Raji (cell line): ENCODE results near the gene LAMB3.

ENCODE experiments used
- POLR2A ChIP-seq: IDR thresholded peaks from 2 replicates; pipeline ENCODE4 v1.6.1; 2011; ENCODE audit warnings: low read depth, low read length, control low read depth; ENCODE audit not compliant: insufficient read depth

LAMB3 gene

DNA sequence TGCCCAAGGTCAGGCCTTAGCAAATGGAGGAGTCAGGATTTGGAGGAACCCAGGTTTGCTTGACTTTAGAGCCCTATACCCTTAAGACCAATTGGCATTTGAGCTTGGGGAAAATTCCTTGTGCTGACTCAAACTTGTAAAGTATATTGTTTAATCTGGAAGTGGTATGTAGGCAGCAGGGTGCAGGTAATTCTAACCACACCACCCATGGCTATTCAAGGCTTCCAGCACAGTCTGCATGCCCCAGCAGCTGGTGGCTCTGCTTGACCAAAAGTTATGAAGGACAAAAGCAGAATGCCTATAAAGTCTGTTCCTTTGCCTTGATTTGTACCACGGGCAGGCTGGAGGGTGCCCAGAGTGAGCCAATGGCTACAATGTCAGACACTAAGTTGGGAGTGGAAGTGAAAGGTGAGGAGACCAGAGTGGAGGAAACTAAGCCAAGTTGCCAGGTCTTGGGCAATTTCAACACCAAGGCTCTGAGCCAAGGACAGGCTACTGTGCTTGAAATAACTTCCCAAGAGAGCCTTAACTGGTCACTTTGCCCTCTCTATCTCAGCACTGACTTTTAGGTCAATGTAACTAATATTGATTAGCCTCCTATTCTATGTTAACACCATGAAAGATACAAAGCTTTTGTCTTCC, 18.3 kb upstream of the LAMB3 start:
- TF ChIP-seq POLR2A: no peak

DNA sequence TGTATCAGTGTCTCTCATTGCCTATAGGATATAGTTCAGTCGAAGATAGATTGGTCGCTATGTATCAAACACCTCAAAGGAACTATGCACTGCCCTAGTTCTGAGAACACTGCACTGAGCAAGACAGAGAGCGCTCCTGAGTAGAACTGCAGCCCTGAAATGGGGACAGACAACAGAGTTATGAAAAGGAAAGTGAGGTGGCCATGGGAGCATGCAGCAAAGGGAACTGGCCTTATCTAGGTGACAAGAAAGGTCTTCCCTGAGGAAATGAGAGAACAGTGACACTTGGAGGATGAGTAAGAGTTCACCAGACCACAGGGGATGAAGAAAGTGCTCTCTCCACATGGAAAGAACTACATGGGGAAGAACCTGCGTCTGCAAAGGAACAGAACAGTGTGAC, 15.5 kb upstream of the LAMB3 start:
- no peak for TF ChIP-seq POLR2A

DNA sequence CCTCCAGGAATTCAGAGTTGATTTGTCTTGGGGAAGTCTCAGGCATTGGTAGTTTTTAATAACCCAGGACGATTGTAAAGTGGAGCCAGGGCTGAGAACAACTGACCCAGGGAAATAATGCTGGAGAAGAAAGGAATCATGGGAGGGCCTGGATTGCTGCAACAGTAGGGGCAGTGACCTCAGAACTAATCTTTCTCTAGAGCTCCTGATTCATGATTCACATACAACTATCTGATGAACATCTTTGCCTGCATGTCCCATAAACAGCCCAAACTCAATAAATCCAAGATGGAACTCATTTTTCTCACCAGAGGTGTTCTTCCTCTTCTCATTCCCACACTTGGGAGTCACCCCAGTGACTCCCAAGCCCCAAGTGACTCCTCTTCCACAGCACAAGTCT, 14.9 kb upstream of the LAMB3 start:
- no peak for TF ChIP-seq POLR2A

DNA sequence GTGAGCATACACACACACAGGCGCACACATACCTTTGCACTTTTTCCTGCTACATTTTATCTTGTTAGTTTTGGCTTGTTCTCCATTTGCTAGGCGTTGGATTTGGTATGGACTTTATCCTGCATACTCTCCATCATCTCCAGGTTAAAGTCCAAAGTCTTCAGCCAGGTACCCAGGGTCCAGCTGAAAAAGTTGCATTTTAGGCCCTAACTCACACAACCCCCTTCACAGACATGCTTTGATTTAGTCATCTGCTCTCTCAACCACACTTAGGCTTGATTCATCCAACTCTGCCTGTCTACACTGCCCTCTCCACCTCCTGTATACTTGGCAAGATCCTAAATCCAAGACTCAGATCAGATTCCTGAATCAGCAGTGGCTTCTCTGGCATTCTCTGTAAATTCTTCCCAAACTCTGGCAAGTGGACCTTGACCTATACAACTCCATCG, 10.7 kb upstream of the LAMB3 start:
- no peak for TF ChIP-seq POLR2A

DNA sequence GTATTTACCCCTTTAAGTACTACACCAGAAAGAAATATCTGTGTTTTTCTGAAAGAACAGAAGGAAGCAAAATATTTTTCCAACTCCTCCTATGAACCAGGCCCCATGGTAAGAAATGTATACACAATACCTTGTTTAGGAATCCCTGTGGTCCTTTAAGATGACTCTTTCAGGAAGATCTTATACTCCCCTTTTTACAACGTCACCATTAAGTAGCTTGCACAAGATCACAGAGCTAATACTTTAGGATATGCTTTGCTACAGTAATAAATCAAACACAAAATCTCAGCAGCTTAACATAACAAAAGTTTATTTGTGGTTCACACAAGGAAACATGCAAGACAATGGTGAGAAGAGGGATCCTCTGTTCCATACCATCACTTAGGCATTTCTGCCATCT, 8.8 kb upstream of the LAMB3 start:
- no peak for TF ChIP-seq POLR2A

DNA sequence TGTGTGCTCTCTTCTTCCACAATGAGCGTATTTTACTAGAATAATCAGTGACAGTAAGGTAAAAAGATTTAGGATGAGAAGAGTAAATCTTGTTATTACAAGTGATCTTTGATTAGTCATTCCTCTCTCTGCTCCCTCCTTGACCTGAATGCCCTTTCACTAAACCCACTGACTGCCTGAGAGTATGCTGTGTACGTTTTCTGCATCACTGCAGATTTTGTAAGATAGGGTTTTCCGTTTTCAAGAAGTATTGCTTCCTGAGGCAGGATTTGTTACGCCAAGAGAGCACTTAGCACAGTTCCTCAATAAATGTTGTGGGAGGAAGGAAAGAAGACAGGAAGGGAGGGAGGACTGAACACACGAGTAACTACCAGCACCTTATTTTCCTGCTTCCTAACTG, 7.7 kb upstream of the LAMB3 start:
- no peak for TF ChIP-seq POLR2A

DNA sequence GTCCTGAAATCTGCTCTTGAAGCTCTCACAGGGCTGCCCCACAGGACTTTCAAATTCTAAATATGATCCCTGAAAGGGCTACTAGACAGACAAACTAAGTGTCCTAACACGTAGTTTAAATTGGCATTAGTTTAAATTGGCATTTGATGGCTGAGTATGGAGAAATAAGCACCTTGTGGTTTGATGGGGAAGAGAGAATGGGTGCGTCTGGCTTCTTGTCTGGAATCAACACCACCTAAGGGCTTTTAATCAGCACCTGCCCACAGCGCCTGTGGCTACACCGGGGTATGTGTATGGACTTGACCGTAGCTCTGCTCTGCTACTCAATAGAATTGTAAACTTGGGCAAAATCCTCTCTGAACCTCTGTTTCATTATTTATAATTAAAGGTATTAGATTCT, 5.7 kb upstream of the LAMB3 start:
- no peak for TF ChIP-seq POLR2A

DNA sequence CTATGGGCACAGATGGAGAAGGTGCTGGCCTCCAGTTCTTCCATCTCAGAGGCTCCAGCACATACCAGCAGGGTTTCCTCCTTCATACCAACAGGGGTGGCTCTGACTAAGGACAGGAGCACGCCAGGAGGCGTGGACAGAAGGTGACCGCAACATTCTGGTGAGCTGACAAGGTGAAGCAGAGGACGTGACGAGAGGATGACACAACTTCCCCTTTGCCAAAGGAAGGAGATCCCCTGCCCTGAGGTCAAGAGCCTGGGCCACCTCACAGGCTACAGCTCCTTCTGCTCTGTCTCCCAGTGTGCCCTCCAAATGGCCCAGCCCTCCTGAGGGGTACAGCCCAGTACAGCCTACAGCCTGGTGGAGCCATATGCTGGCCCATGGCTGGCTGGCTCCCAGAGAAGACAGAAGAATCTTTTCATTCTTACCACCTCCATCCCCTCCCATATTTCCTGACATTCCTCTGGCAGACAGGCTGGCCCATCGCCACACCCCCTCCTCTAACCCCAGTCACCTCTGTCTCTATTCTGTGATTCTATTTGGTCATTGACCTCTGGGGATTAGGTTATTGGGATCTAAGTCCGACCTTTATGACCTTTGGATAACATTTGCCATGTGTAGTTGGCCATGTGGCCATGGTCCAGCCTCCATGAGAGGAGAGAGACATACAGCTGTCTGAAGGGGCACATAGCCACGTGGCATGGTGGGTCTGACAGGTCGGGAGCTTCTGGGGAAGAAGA, 5.1 kb upstream of the LAMB3 start:
- no peak for TF ChIP-seq POLR2A

DNA sequence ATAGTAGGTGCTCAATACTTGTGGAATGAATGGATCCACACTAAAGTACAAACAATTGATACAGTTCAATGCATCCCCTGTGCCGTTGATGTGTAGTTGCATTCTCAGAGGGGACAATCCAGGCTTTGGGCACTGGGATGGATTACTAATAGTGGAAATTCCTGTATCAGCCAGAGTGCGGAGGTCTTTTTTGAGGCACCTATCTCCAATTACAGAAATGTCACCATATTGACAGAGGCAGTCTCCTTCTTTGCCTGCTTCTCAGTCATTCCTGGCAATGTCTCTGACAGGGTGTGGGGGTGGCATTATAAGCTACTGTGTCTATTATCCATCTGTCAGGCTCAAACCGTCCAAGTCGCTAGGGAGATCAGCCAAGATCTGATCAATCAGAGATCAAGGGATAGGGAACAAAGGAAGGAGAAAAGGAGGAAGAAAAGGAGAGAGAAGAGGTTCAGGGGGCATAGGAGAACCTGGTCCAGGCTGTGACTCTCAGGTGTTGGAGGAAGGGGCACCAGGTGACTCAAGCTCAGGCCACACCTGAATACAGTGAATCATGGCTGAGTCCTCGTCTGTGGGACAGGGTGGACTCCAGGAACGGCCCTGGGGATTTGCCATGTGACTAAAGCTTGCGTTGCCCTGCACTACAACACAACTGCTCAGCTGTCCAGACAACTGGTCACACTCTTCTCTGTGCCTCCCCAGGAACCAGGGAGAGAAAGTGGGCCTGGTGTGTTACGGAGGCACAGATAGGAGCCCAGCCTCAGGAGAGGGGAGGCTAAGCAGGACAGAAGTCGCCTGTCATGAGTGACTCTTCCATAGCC, 3.4 kb upstream of the LAMB3 start:
- TF ChIP-seq POLR2A: no peak

DNA sequence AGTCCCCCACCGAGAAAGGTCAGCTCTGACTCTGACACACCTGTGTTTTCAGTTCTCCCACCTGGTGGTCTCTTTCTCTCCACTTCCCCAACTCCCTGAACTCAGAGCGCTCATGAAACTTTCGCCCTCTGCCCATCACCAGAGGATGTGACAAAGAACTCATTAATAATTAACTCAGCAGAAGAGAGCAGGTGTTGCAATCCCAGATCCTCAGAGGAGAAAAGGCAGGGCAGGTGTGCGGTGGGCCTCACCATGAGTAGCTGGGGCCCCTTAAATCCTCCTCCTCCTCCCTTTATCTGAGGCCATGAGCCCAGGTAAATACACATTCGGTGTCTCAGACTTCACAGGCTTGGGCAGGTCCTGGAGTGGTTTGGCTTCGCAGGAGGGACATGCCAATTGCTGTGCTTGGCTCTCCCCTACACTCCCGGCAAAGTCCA, 1.7 kb upstream of the LAMB3 start:
- no peak for TF ChIP-seq POLR2A

DNA sequence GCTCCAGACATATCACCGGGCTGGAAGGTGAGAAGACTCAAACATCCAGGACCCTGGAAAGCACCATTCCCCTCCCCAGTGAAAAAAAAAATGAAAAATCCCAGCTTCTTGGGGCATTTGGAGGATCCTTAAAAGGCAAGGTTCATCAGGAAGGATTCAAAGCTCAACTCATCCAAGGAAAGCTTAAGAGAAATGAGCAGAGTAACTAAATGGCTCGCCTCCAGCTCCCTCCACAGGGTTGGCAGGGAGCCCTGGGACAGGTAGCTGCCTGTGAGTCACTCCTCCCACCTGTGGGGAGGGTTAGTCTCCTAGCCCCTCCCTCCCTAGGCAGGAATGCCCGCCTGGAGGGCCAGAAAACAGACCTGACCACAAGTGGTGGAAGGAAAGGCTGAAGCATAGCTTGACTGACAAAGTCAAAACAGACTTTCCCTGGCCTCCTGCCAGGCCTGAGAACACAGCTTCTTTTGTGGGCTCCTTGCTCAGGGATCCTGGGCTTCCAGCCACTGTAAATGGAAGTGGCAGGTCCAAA, 712 bp upstream of the LAMB3 start:
- no peak for TF ChIP-seq POLR2A

DNA sequence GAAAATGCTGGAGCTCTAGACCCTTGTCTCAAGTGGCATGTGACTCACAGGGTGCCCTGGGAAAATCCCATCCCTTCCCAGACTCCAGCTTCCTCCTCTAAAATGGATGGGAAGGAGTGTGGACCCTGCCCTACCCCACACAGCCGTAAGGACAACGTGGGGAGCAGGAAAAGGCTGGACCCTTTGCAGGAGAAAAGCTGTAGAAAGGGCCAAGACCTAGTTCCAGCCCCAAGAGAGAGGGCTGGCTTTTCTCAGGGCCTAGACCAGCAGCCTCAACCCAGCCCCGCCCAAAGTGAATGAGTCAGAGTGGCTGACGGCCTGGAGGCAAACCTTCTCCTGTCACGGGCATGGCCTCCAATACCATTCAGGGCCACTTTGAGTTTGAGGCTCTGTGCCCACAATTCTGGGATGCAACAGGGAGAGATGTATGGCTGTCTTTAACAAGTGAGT, 1.1 kb downstream of the LAMB3 start:
- no peak for TF ChIP-seq POLR2A

DNA sequence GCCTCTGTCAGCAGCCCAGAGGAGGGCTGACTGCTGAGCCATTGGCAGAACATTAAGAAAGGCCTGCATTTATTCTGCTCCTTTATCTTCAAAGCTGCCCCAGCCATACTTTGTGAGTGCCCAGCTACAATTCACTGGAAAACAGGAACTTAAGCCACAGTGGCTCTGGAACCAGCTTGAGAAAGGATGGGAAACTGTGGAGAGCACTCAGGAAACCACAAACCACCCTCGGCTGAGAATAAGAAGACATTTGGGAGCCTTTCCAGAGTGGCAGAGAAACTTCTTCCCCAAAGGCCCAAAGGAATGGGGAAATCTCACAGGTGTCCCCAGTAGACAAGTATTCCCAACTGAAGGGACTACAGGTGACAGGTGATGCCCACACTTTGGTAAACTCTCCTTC, 1.8 kb downstream of the LAMB3 start:
- TF ChIP-seq POLR2A: no peak

DNA sequence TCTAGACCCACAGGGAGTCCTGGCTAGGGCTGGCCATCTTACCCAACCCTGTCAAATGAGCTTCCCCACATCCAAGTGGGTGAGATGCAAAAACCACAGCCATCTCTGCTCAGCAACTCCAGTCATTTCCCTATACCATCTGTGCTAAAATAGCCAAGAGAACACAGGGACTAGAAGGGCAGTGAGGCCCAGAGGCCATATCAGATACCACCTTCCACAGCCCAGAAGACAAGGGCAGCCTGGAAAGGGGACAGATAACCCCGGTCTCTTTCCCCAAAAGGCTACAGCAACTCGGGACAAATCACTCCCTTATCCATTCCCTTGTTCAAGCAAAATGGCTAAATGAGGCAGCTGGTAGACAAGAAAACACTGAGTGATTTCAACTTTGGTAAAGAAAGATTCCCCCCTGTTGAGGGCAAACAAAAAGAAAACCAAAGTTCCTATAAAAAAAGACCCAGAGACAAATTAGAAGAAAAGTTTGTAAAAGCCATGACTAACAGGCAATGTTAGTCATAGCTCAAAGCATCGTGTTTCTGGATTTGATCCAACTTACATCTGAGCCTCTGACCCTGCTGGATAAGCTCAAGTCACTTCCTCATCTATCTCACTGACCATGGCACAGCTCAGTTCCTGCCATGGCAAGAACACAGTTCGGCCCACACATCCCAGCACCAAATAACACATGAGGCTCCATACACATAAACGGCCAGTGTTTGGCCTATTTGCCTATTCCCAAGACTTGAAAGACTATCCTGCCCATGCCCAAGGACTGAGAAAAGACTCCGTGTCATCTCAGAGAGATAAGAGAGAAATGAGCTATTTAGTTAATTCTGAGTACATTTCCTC, 3.1 kb downstream of the LAMB3 start:
- no peak for TF ChIP-seq POLR2A

DNA sequence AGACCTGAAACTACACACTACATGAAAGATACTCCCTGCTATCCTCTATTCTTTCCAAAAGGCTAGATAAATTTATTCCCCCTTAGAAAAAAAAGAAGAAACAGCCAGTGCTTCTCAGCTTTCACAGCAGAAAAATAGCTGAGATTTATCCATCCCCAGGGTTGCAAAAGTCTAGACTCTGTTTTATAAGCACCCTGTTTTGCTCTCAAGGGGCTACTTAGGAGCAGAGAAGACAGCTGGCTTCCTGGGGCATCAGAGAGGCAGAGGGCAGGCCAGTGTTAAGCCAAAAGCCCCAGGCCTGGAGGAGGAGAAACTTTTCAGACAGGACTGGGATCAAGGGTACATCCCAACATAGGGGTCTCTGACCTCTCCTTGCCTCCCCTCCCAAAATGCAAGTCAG, 3.9 kb downstream of the LAMB3 start:
- TF ChIP-seq POLR2A: no peak

DNA sequence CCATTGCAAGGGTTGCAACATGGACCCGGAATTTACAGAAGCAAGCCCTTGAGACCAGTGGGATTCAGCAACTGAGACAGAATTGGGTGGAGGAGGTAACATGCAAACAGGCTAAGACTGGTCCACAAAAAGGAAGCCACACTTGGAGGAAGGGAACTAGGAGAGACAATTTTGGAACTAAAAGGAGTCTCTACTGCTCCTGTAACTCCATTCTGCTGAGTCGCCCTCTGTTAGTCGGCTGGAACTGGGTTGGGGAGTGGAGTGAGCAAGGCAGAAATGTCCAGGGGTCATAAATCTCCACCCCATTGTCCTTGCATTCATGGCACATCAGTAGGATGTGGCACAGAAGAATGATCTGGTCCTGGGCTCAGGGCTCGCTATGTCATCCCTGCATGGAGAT, 5.1 kb downstream of the LAMB3 start:
- no peak for TF ChIP-seq POLR2A
